Esophagus squamous epithelium (tissue), 5 donors: ENCODE results near the gene TRIM63. TPM values are rescaled to one million over a fixed set of nuclear protein-coding genes. Genes with fewer than 3 reads are reported as not detected.
"Not testable (repeated sequence)": the region's sequence is repeated elsewhere in the genome, so short reads cannot be mapped to it uniquely, and the experiment has no call there.

Source experiments
- DNase-seq: peaks from one replicate; lab custom pipeline; 2025; lab: John Stamatoyannopoulos, UW
- H3K27ac ChIP-seq, 4 donors: fragments of 200-600 bp; sonication (generic); one replicate each; pipeline ENCODE4 v1.5.1; 2016 to 2019; ENCODE audit warnings: mild to moderate bottlenecking in 1 of 4
- H3K27me3 ChIP-seq, 4 donors: fragments of 200-600 bp; sonication (generic); 1 replicate in 3 of 4; 2 replicates in 1 of 4; pipeline versions ENCODE4 v1.5.1 to v1.6.0; 2017 to 2021; ENCODE audit warnings: antibody characterized with exemption in 1 of 4
- H3K36me3 ChIP-seq, 3 donors: fragments of 200-600 bp; sonication (generic); one replicate each; pipeline ENCODE4 v1.5.1; 2016 to 2019
- H3K4me1 ChIP-seq, 3 donors: fragments of 200-600 bp; sonication (generic); one replicate each; pipeline ENCODE4 v1.5.1; 2017 to 2019
- H3K4me3 ChIP-seq, 4 donors: fragments of 200-600 bp; sonication (generic); 1 replicate in 3 of 4; 2 replicates in 1 of 4; pipeline ENCODE4 v1.5.1; 2016 to 2019; ENCODE audit warnings: mild to moderate bottlenecking in 2 of 4, moderate library complexity in 1 of 4
- H3K9me3 ChIP-seq, 3 donors: fragments of 200-600 bp; sonication (generic); one replicate each; pipeline ENCODE4 v1.5.1; 2016 to 2019
- POLR2A ChIP-seq, 4 donors: fragments of 450-650 bp; IDR thresholded peaks; one replicate each; pipeline ENCODE4 v1.6.1; 2017; ENCODE audit warnings: antibody characterized with exemption in 4 of 4, mild to moderate bottlenecking in 4 of 4, moderate library complexity in 3 of 4
- WGBS, 2 donors: methylation state at CpG; one replicate each; pipeline ENCODE4 v1.1.5; 2018; 5-methylcytosine and 5-hydroxymethylcytosine counted together
- intact Hi-C: fragments of 100-400 bp; cut with DNase I; formaldehyde crosslinking; loops from one replicate; pipeline ENCODE4 v1.15.0; 2022
- total RNA-seq, 4 donors: library from RNA; depleted of rRNA; stranded (reverse); fragments of >200 nt; gene quantifications; one replicate each; pipeline ENCODE4 v1.1.0, GENCODE V29; 2016
- TF ChIP-seq, protein P1 (sequence below), 6 experiments: fragments of 450-650 bp in 4 of 6; fragments of 200-600 bp in 2 of 6; sonication (generic) in 2 of 6; IDR thresholded peaks; one replicate each; pipeline ENCODE4 v1.5.1; 2016 to 2019; ENCODE audit warnings: antibody characterized with exemption in 6 of 6, mild to moderate bottlenecking in 4 of 6, moderate library complexity in 4 of 6
- donor health status: DM: yes; HTN: yes; CAD: no.

Gene TRIM63
- total RNA-seq, 4 donors from 2014 or later, result 0.23 to 1.7 TPM; not detected in 2

DNA sequence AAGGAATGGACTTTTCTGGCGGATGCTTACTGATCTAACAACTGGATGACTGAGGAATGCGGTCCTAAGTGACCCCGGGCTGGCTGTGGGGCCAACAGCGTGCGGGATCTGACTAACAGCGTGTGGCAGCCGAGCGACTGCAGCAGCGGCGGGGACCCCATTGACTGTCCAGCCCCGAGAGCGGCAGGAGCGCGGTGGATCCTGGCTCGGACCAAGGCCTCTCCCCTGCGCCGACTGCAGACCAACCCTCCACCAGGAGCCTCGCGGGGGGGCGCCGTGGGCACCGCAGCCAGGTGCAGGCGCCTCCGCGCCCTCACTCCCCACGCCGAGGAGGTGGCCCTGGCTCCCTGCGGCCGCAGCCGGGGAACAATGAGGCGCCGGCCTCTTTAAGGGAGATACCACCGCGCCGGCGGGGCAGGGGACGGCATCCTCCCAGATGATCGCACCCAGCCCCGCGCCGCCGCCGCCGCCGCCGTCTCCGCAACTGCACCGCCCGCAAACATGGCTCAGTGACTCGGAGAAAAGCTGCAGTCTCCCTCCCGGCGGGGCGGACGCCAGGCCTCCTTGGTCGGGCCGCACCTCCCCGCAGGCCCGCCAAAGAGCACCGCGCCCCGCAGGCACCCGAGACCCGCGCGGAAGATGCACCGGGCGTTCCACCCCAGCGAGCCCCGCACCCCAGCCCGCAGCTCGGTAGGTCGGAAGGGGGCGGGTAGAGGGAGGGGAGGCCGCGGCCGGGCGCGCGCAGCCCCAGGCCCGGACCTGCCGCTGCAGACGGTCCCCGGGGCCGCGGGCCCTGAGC lies 43.5 kb upstream of the TRIM63 start:
- intact Hi-C loops, result no loop called here
- Histone ChIP-seq H3K36me3 (peaks cover 0 to 20% (median 5%) of the 10 kb centered on the region in 3 donors), H3K27ac (peak overlapping the region; percentile 92 to 99 (median 96)), H3K27me3 (no peaks in the 10 kb centered on the region), H3K4me3 (peak overlapping the region; percentile 85 to 95 (median 87)), H3K9me3 (no peaks in the 10 kb centered on the region), H3K4me1 (peaks cover 13 to 32% (median 17%) of the 10 kb centered on the region in 3 donors)
- peak in 1 of 4 donors; percentile 66 for TF ChIP-seq POLR2A (IDR thresholded peaks at IDR 0.05)
- TF ChIP-seq, protein P1, sequence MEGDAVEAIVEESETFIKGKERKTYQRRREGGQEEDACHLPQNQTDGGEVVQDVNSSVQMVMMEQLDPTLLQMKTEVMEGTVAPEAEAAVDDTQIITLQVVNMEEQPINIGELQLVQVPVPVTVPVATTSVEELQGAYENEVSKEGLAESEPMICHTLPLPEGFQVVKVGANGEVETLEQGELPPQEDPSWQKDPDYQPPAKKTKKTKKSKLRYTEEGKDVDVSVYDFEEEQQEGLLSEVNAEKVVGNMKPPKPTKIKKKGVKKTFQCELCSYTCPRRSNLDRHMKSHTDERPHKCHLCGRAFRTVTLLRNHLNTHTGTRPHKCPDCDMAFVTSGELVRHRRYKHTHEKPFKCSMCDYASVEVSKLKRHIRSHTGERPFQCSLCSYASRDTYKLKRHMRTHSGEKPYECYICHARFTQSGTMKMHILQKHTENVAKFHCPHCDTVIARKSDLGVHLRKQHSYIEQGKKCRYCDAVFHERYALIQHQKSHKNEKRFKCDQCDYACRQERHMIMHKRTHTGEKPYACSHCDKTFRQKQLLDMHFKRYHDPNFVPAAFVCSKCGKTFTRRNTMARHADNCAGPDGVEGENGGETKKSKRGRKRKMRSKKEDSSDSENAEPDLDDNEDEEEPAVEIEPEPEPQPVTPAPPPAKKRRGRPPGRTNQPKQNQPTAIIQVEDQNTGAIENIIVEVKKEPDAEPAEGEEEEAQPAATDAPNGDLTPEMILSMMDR (IDR thresholded peaks at IDR 0.05), result peak in 1 of 6 experiments; percentile 5
- DNase-seq, result no peak
- WGBS, 2 donors, result 0% methylated on average over 10 of the region's 85 CpGs

DNA sequence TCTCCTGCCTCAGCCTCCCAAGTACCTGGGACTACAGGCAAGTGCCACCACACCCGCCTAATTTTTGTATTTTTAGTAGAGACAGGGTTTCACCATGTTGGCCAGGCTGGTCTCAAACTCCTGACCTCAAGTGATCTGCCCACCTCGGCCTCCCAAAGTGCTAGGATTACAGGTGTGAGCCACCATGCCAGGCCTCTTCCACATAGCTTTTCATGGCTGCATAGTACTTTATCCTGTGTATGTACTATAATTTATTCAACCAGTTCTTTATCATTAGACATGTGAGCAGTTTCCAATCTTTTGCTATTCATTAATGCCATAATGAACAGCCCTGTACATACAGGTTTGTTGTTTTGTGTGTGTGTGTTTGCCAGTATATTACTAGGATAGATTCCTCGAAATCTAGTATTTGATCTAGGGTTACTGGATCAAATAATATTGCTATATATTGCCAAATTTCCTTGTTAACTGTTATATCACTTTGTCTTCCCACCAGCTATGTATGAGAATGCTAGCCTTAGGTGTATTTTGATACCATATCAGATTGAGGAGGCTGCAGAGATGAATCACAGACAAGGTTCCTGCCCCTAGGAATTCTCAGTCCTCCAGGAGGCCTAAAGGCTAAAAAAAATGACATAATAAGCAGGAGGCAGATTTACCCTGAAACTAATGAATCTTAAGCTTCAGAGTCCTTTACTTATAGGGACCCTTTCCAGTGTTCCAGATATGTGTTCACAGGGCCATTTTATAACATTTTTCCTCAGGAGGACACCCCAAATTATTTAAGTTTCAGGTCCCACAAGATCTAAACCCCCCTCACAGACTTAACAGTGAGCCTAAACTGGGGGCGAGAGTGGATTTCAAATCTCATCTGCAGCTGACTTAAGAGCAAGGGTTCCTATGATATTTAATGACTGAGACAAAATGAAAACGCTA lies 42.1 kb upstream of the TRIM63 start:
- TF ChIP-seq POLR2A (IDR thresholded peaks at IDR 0.05), result no peak
- TF ChIP-seq, protein P1 (IDR thresholded peaks at IDR 0.05), result no peak
- no peaks in the 10 kb centered on the region for H3K27me3 ChIP-seq
- intact Hi-C loops, result no loop called here
- DNase-seq, result no peak
- peaks cover 0 to 6% (median 4%) of the 10 kb centered on the region in 3 donors for H3K36me3 ChIP-seq
- peaks cover 13 to 40% (median 17%) of the 10 kb centered on the region in 3 donors for H3K4me1 ChIP-seq
- peak overlapping the region in 2 of 4 donors; percentile 95 to 99 for H3K27ac ChIP-seq
- H3K9me3 ChIP-seq, result no peaks in the 10 kb centered on the region
- no peak overlapping the region for H3K4me3 ChIP-seq
- WGBS, 2 donors, result 85 to 87% methylated on average over 5 of the region's 5 CpGs

DNA sequence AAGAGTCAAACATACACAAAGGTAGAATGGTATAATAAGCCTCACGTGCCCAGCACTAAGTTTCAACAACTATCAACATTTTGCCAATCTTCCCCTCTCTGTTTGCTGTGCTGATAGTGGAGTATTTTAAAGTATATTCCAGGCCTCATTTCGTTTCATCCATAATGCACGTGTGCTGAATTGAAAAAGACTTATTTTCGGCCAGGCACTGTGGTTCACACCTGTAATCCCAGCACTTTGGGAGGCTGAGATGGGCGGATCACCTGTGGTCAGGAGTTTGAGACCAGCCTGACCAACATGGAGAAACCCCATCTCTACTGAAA lies 37.8 kb upstream of the TRIM63 start:
- 36 to 44% methylated on average over 5 of the region's 5 CpGs for WGBS, 2 donors
- intact Hi-C loops, result loop anchor here (2.0 kb wide), 1 partner anchor 40 kb away; no protein-coding TSS in a partner anchor
- H3K4me1 ChIP-seq, result peaks cover 2 to 14% (median 5%) of the 10 kb centered on the region in 3 donors
- H3K9me3 ChIP-seq, H3K4me3 ChIP-seq, DNase-seq, H3K36me3 ChIP-seq, H3K27me3 ChIP-seq, H3K27ac ChIP-seq: not testable (repeated sequence)
- TF ChIP-seq, protein P1 (IDR thresholded peaks at IDR 0.05), result peak in 1 of 6 experiments; percentile 10

DNA sequence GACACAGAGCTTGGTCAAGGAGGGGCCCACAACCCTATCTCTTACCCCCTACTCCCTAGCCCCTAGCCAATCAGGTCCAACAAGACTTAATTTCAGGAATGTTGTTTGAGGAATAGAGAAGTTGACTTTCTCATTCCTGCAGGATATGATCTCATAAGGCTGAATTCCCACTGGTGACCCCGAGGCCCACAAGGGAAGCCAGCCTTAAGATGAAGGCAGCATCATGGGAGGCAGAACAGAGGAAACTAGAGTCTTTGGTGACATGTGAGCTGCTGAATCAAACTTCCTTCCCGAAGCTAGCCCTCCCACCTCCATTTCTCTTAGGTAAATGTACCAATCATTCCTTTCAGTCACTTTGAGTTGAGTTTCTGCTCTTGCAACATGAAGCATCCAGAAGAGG lies 35.1 kb upstream of the TRIM63 start:
- WGBS, 2 donors, result 54 to 60% methylated on average over 2 of the region's 2 CpGs
- Histone ChIP-seq H3K36me3 (no peaks in the 10 kb centered on the region), H3K27ac (no peak overlapping the region), H3K4me1 (peaks cover 0 to 8% (median 0%) of the 10 kb centered on the region in 3 donors), H3K9me3 (no peaks in the 10 kb centered on the region), H3K27me3 (peaks cover 0 to 6% (median 0%) of the 10 kb centered on the region in 4 donors), H3K4me3 (no peak overlapping the region)
- no peak for TF ChIP-seq POLR2A (IDR thresholded peaks at IDR 0.05)
- TF ChIP-seq, protein P1 (IDR thresholded peaks at IDR 0.05), result no peak
- DNase-seq, result no peak
- intact Hi-C loops, result no loop called here
